Activated naive CD4-positive, alpha-beta T cell treated with anti-CD3 and anti-CD28 coated beads, Interleukin-2, amount 10 ng/mL, durations not matched to agents 7 days and 5 days (primary cell): ENCODE data around the gene CTNNA3.

Experiments
- CTCF ChIA-PET: fragments of 350-600 bp; sonication (Branson Sonifier 250); formaldehyde crosslinking; loops from one replicate; lab custom pipeline; 2021; ENCODE audit warnings: antibody characterized with exemption; lab: Charles Lee
- DNase-seq: peaks from one replicate; pipeline ENCODE4 v3.0.0-alpha.2; 2020
- H3K27ac Mint-ChIP-seq: one replicate; pipeline ENCODE4 v1.8.0; 2021; ENCODE audit warnings: mild to moderate bottlenecking, moderate library complexity, mixed read lengths
- H3K27me3 Mint-ChIP-seq: one replicate; pipeline ENCODE4 v1.8.0; 2021; ENCODE audit warnings: mild to moderate bottlenecking, mixed read lengths
- H3K36me3 Mint-ChIP-seq: one replicate; pipeline ENCODE4 v1.8.0; 2021; ENCODE audit warnings: mixed read lengths
- H3K4me1 Mint-ChIP-seq: one replicate; pipeline ENCODE4 v1.8.0; 2021; ENCODE audit warnings: mixed read lengths
- H3K4me3 Mint-ChIP-seq: one replicate; pipeline ENCODE4 v1.8.0; 2021; ENCODE audit warnings: mild to moderate bottlenecking, moderate library complexity, mixed read lengths
- H3K9me3 Mint-ChIP-seq: one replicate; pipeline ENCODE4 v1.8.0; 2021; ENCODE audit warnings: mixed read lengths

The CTNNA3 gene

GRCh38 chr10:66827353-66827752 lies 868.6 kb downstream of the CTNNA3 start:
- CTCF ChIA-PET, result no interaction called here
- no peak overlapping the region for H3K27ac Mint-ChIP-seq
- H3K4me3 Mint-ChIP-seq, result no peak overlapping the region
- no peaks in the 10 kb centered on the region for H3K36me3 Mint-ChIP-seq
- DNase-seq, result no peak
- H3K9me3 Mint-ChIP-seq, result no peaks in the 10 kb centered on the region
- no peaks in the 10 kb centered on the region for H3K27me3 Mint-ChIP-seq
- no peaks in the 10 kb centered on the region for H3K4me1 Mint-ChIP-seq

- no peak overlapping the region for H3K27ac Mint-ChIP-seq
- H3K36me3 Mint-ChIP-seq, result no peaks in the 10 kb centered on the region
- DNase-seq, result no peak
- H3K9me3 Mint-ChIP-seq, result no peaks in the 10 kb centered on the region
- no peaks in the 10 kb centered on the region for H3K27me3 Mint-ChIP-seq
- H3K4me3 Mint-ChIP-seq, result no peak overlapping the region
- CTCF ChIA-PET, result no interaction called here
- no peaks in the 10 kb centered on the region for H3K4me1 Mint-ChIP-seq
Observed at GRCh38 chr10:66823301-66823700, 872.7 kb downstream of the CTNNA3 start.

GRCh38 chr10:66822801-66823200 lies 873.2 kb downstream of the CTNNA3 start:
- Mint-ChIP-seq H3K27me3 (no peaks in the 10 kb centered on the region), H3K4me1 (no peaks in the 10 kb centered on the region), H3K36me3 (no peaks in the 10 kb centered on the region), H3K27ac (no peak overlapping the region), H3K9me3 (no peaks in the 10 kb centered on the region), H3K4me3 (no peak overlapping the region)
- DNase-seq, result no peak
- CTCF ChIA-PET, result no interaction called here

GRCh38 chr10:66819691-66820090 lies 876.3 kb downstream of the CTNNA3 start:
- no peak overlapping the region for H3K4me3 Mint-ChIP-seq
- H3K36me3 Mint-ChIP-seq, result no peaks in the 10 kb centered on the region
- H3K4me1 Mint-ChIP-seq, result no peaks in the 10 kb centered on the region
- H3K9me3 Mint-ChIP-seq, result no peaks in the 10 kb centered on the region
- no peak overlapping the region for H3K27ac Mint-ChIP-seq
- CTCF ChIA-PET, result no interaction called here
- H3K27me3 Mint-ChIP-seq, result no peaks in the 10 kb centered on the region
- DNase-seq, result no peak

GRCh38 chr10:66813122-66813521 lies 882.9 kb downstream of the CTNNA3 start:
- no peak overlapping the region for H3K27ac Mint-ChIP-seq
- CTCF ChIA-PET, result no interaction called here
- H3K4me3 Mint-ChIP-seq, result no peak overlapping the region
- H3K36me3 Mint-ChIP-seq, result no peaks in the 10 kb centered on the region
- DNase-seq, result no peak
- H3K4me1 Mint-ChIP-seq, result no peaks in the 10 kb centered on the region
- H3K27me3 Mint-ChIP-seq, result no peaks in the 10 kb centered on the region
- H3K9me3 Mint-ChIP-seq, result no peaks in the 10 kb centered on the region

GRCh38 chr10:66811211-66811610 lies 884.8 kb downstream of the CTNNA3 start:
- H3K4me1 Mint-ChIP-seq, result no peaks in the 10 kb centered on the region
- no peaks in the 10 kb centered on the region for H3K27me3 Mint-ChIP-seq
- no peaks in the 10 kb centered on the region for H3K9me3 Mint-ChIP-seq
- no peaks in the 10 kb centered on the region for H3K36me3 Mint-ChIP-seq
- CTCF ChIA-PET, result no interaction called here
- H3K4me3 Mint-ChIP-seq, result no peak overlapping the region
- no peak overlapping the region for H3K27ac Mint-ChIP-seq
- DNase-seq, result no peak

- H3K4me1 Mint-ChIP-seq, result no peaks in the 10 kb centered on the region
- no peaks in the 10 kb centered on the region for H3K36me3 Mint-ChIP-seq
- no peaks in the 10 kb centered on the region for H3K9me3 Mint-ChIP-seq
- H3K27me3 Mint-ChIP-seq, result no peaks in the 10 kb centered on the region
- H3K4me3 Mint-ChIP-seq, result no peak overlapping the region
- H3K27ac Mint-ChIP-seq, result no peak overlapping the region
- DNase-seq, result no peak
- CTCF ChIA-PET, result no interaction called here
Observed at GRCh38 chr10:66809402-66809801, 886.6 kb downstream of the CTNNA3 start.

GRCh38 chr10:66805612-66806011 lies 890.4 kb downstream of the CTNNA3 start:
- Mint-ChIP-seq H3K36me3 (no peaks in the 10 kb centered on the region), H3K9me3 (no peaks in the 10 kb centered on the region), H3K27me3 (no peaks in the 10 kb centered on the region), H3K4me1 (no peaks in the 10 kb centered on the region), H3K4me3 (no peak overlapping the region), H3K27ac (no peak overlapping the region)
- CTCF ChIA-PET, result no interaction called here
- DNase-seq, result no peak

- CTCF ChIA-PET, result no interaction called here
- H3K27ac Mint-ChIP-seq, result no peak overlapping the region
- no peak for DNase-seq
Observed at GRCh38 chr10:66804962-66805361, 891.0 kb downstream of the CTNNA3 start.

GRCh38 chr10:66803174-66803573 lies 892.8 kb downstream of the CTNNA3 start:
- H3K4me3 Mint-ChIP-seq, result no peak overlapping the region
- no peak overlapping the region for H3K27ac Mint-ChIP-seq
- DNase-seq, result no peak
- no peaks in the 10 kb centered on the region for H3K4me1 Mint-ChIP-seq
- no peaks in the 10 kb centered on the region for H3K27me3 Mint-ChIP-seq
- no peaks in the 10 kb centered on the region for H3K36me3 Mint-ChIP-seq
- CTCF ChIA-PET, result no interaction called here
- H3K9me3 Mint-ChIP-seq, result no peaks in the 10 kb centered on the region

More at GRCh38 chr10:66804962-66805361, 891.0 kb downstream of the CTNNA3 start:
- Mint-ChIP-seq H3K4me1 (no peaks in the 10 kb centered on the region), H3K36me3 (no peaks in the 10 kb centered on the region), H3K9me3 (no peaks in the 10 kb centered on the region), H3K4me3 (no peak overlapping the region), H3K27me3 (no peaks in the 10 kb centered on the region)

GRCh38 chr10:66799474-66799873 lies 896.5 kb downstream of the CTNNA3 start:
- Mint-ChIP-seq H3K27me3 (no peaks in the 10 kb centered on the region), H3K36me3 (no peaks in the 10 kb centered on the region), H3K9me3 (no peaks in the 10 kb centered on the region), H3K4me3 (no peak overlapping the region), H3K27ac (no peak overlapping the region), H3K4me1 (no peaks in the 10 kb centered on the region)
- no peak for DNase-seq
- CTCF ChIA-PET, result no interaction called here

GRCh38 chr10:66795866-66796265 lies 900.1 kb downstream of the CTNNA3 start:
- Mint-ChIP-seq H3K9me3 (no peaks in the 10 kb centered on the region), H3K4me3 (no peak overlapping the region), H3K27ac (no peak overlapping the region), H3K36me3 (no peaks in the 10 kb centered on the region), H3K4me1 (no peaks in the 10 kb centered on the region), H3K27me3 (no peaks in the 10 kb centered on the region)
- no peak for DNase-seq
- CTCF ChIA-PET, result no interaction called here

- Mint-ChIP-seq H3K4me3 (no peak overlapping the region), H3K36me3 (no peaks in the 10 kb centered on the region)
Observed at GRCh38 chr10:66792441-66792840, 903.6 kb downstream of the CTNNA3 start.

GRCh38 chr10:66788178-66788987 lies 907.6 kb downstream of the CTNNA3 start:
- Mint-ChIP-seq H3K36me3 (no peaks in the 10 kb centered on the region), H3K9me3 (no peaks in the 10 kb centered on the region), H3K4me3 (no peak overlapping the region), H3K27ac (no peak overlapping the region), H3K27me3 (no peaks in the 10 kb centered on the region), H3K4me1 (no peaks in the 10 kb centered on the region)
- DNase-seq, result no peak
- CTCF ChIA-PET, result no interaction called here

More at GRCh38 chr10:66792441-66792840, 903.6 kb downstream of the CTNNA3 start:
- Mint-ChIP-seq H3K4me1 (no peaks in the 10 kb centered on the region), H3K27me3 (no peaks in the 10 kb centered on the region), H3K9me3 (no peaks in the 10 kb centered on the region), H3K27ac (no peak overlapping the region)
- DNase-seq, result no peak
- CTCF ChIA-PET, result no interaction called here

GRCh38 chr10:66786709-66787108 lies 909.3 kb downstream of the CTNNA3 start:
- Mint-ChIP-seq H3K27ac (no peak overlapping the region), H3K9me3 (no peaks in the 10 kb centered on the region), H3K4me3 (no peak overlapping the region), H3K4me1 (no peaks in the 10 kb centered on the region), H3K27me3 (no peaks in the 10 kb centered on the region), H3K36me3 (no peaks in the 10 kb centered on the region)
- DNase-seq, result no peak
- CTCF ChIA-PET, result no interaction called here
